Hepatocyte (in vitro differentiated cells): ENCODE results near the gene CYTH4.

Experiments
- EZH2 ChIP-seq: fragments of 200-600 bp; sonication (generic); IDR thresholded peaks from 2 replicates; pipeline ENCODE4 v1.6.1; 2016; ENCODE audit warnings: antibody characterized with exemption, mild to moderate bottlenecking, borderline replicate concordance
- EZH2phosphoT487 ChIP-seq: fragments of 200-600 bp; sonication (generic); IDR thresholded peaks from one replicate; pipeline ENCODE4 v1.6.1; 2018; ENCODE audit warnings: antibody characterized with exemption, mild to moderate bottlenecking, low read depth, moderate library complexity; ENCODE audit not compliant: unreplicated experiment, severe bottlenecking
- TF ChIP-seq, protein P1 (sequence below): fragments of 200-600 bp; sonication (generic); IDR thresholded peaks from 2 replicates; pipeline ENCODE4 v1.5.1; 2016; ENCODE audit warnings: antibody characterized with exemption, mild to moderate bottlenecking; ENCODE audit not compliant: poor library complexity

DNA sequence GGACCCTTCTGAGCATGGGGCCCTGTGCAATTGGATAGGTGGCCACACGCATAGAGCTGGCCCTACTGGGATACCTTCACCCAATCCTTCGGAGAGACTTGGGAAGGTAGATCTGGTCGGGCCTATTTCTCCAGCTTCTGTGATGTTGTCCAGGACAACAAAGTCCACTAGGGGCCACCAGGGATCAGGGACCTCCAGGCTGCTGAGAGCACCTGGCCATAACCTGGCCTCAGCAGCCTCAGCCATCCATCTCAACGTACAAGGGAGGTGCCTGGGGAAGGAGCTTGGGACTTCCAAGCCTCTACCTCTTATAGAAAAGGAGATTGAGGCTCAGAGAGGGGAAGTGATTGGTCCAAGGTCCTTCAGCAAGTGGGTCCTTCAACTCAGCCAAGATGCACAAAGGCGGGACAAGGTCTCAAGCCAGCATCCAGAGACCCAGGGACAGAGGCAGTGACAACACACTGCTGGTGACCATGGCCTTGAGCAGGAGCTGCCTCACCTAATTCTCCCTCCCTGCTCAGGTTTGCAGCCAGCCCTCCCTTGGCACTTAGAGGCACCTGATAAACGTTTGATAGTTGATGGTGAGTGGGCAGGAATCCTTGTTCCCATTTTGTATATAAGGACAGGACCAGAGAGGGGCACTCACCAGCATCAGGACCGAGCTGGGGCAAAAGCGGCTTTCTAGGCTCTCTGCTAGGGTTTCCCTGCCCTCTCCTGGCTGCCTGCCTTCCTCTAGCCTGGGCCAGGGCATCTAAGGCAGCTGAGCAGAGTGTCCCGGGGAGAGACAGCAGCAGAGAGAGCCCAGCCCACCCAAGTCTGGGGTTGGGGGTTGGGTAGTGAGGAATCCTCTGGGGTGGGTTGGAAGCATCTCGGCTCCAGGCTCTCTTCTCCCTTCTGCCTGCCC is 42.7 kb upstream of the CYTH4 start:
- TF ChIP-seq, protein P1, sequence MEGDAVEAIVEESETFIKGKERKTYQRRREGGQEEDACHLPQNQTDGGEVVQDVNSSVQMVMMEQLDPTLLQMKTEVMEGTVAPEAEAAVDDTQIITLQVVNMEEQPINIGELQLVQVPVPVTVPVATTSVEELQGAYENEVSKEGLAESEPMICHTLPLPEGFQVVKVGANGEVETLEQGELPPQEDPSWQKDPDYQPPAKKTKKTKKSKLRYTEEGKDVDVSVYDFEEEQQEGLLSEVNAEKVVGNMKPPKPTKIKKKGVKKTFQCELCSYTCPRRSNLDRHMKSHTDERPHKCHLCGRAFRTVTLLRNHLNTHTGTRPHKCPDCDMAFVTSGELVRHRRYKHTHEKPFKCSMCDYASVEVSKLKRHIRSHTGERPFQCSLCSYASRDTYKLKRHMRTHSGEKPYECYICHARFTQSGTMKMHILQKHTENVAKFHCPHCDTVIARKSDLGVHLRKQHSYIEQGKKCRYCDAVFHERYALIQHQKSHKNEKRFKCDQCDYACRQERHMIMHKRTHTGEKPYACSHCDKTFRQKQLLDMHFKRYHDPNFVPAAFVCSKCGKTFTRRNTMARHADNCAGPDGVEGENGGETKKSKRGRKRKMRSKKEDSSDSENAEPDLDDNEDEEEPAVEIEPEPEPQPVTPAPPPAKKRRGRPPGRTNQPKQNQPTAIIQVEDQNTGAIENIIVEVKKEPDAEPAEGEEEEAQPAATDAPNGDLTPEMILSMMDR: no peak
- TF ChIP-seq EZH2: no peak
- no peak for TF ChIP-seq EZH2phosphoT487
